ENCODE results near the gene CCDC73. TPM values are rescaled to one million over a fixed set of nuclear protein-coding genes. Genes with fewer than 3 reads are reported as not detected.

Gene CCDC73
- polyA plus RNA-seq, 1 donor (not counting 4 experiments of a cell fraction or from before 2014, with no cell fraction given) = not detected

DNA sequence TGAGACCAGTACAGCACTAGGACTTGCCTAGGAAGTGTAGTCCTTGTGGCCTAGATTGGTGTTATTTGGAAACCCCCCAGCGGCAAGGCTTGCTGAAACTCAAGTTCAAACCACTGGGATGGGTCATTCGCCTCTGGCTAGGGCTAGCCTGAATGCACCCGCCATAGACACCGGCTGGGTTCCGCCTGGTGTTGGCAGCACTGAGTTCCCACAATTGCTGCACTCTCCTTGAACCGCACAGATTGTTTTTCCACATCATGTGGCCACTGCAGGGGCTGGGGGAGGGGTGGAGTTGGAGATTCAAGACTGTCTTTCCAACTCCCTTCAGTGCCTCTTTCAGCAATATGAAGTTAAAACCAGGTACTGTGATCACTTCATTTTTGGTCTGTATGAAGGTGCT lies 43.1 kb downstream of the CCDC73 start:
- no peaks in the 10 kb centered on the region for H3K36me3 ChIP-seq (ENCODE audit: control insufficient read depth in 2 of 2, extremely low read depth in 1 of 2, insufficient read depth in 2 of 2, low read length in 2 of 2)
- no peaks in the 10 kb centered on the region for H3K79me2 ChIP-seq (ENCODE audit: control insufficient read depth, insufficient read depth, low read length)
- dilution Hi-C loops (cut with MboI; ENCODE audit: extremely low pct_ligation_motif_present, low sequenced_read_pairs) = no loop called here
- no peaks in the 10 kb centered on the region for H3K9me3 ChIP-seq (ENCODE audit: control insufficient read depth, low read depth, low read length)
- H3K27ac ChIP-seq (ENCODE audit: control insufficient read depth, insufficient read depth, low read length) = no peak overlapping the region
- no peak overlapping the region for H2AFZ ChIP-seq (ENCODE audit: control insufficient read depth, low read length)
- H3K9ac ChIP-seq (ENCODE audit: control insufficient read depth, extremely low read depth, insufficient read depth, low read length) = no peak overlapping the region
- no peak overlapping the region for H3K4me2 ChIP-seq (ENCODE audit: control insufficient read depth, extremely low read depth, insufficient read depth, low read depth, low read length)
- no peaks in the 10 kb centered on the region for H4K20me1 ChIP-seq (ENCODE audit: control insufficient read depth, extremely low read depth, insufficient read depth, low read length)
- TF ChIP-seq EZH2 (IDR thresholded peaks at IDR 0.05; ENCODE audit: low read length) = no peak
- TF ChIP-seq, protein P1, sequence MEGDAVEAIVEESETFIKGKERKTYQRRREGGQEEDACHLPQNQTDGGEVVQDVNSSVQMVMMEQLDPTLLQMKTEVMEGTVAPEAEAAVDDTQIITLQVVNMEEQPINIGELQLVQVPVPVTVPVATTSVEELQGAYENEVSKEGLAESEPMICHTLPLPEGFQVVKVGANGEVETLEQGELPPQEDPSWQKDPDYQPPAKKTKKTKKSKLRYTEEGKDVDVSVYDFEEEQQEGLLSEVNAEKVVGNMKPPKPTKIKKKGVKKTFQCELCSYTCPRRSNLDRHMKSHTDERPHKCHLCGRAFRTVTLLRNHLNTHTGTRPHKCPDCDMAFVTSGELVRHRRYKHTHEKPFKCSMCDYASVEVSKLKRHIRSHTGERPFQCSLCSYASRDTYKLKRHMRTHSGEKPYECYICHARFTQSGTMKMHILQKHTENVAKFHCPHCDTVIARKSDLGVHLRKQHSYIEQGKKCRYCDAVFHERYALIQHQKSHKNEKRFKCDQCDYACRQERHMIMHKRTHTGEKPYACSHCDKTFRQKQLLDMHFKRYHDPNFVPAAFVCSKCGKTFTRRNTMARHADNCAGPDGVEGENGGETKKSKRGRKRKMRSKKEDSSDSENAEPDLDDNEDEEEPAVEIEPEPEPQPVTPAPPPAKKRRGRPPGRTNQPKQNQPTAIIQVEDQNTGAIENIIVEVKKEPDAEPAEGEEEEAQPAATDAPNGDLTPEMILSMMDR (optimal IDR thresholded peaks at IDR 0.05 in 1 of 3, IDR thresholded peaks at IDR 0.05 in 1 of 3, conservative IDR thresholded peaks at IDR 0.05 in 1 of 3; ENCODE audit: extremely low read depth in 1 of 3, insufficient read depth in 2 of 3, low read length in 3 of 3) = no peak
- H3K27me3 ChIP-seq (ENCODE audit: control insufficient read depth, extremely low read depth, insufficient read depth, low read length) = no peaks in the 10 kb centered on the region
- DNase-seq (ENCODE audit: low read depth, low spot score) = no peak
- no peak for FAIRE-seq
- H3K9me1 ChIP-seq (ENCODE audit: control insufficient read depth, extremely low read depth, insufficient read depth, low read length) = no peaks in the 10 kb centered on the region
- H3K4me3 ChIP-seq (ENCODE audit: control insufficient read depth in 2 of 3, extremely low read depth in 1 of 3, insufficient read depth in 2 of 3, low read depth in 1 of 3, low read length in 3 of 3) = no peak overlapping the region
- no peaks in the 10 kb centered on the region for H3K4me1 ChIP-seq (ENCODE audit: control insufficient read depth, extremely low read depth, insufficient read depth, low read length)

- peaks cover 4% of the 10 kb centered on the region for H3K27me3 ChIP-seq (ENCODE audit: control insufficient read depth, extremely low read depth, insufficient read depth, low read length)
- DNase-seq (ENCODE audit: low read depth, low spot score) (no peak), FAIRE-seq (no peak)
Observed at GRCh38 chr11:32729976-32730375, 64.5 kb downstream of the CCDC73 start.

More at GRCh38 chr11:32729976-32730375, 64.5 kb downstream of the CCDC73 start:
- Histone ChIP-seq H3K79me2 (ENCODE audit: control insufficient read depth, insufficient read depth, low read length) (no peaks in the 10 kb centered on the region), H3K9ac (ENCODE audit: control insufficient read depth, extremely low read depth, insufficient read depth, low read length) (no peak overlapping the region), H3K27ac (ENCODE audit: control insufficient read depth, insufficient read depth, low read length) (no peak overlapping the region), H3K9me3 (ENCODE audit: control insufficient read depth, low read depth, low read length) (no peaks in the 10 kb centered on the region), H3K9me1 (ENCODE audit: control insufficient read depth, extremely low read depth, insufficient read depth, low read length) (no peaks in the 10 kb centered on the region), H2AFZ (ENCODE audit: control insufficient read depth, low read length) (no peak overlapping the region), H3K4me1 (ENCODE audit: control insufficient read depth, extremely low read depth, insufficient read depth, low read length) (no peaks in the 10 kb centered on the region), H3K36me3 (ENCODE audit: control insufficient read depth in 2 of 2, extremely low read depth in 1 of 2, insufficient read depth in 2 of 2, low read length in 2 of 2) (no peaks in the 10 kb centered on the region), H4K20me1 (ENCODE audit: control insufficient read depth, extremely low read depth, insufficient read depth, low read length) (no peaks in the 10 kb centered on the region), H3K4me3 (ENCODE audit: control insufficient read depth in 2 of 3, extremely low read depth in 1 of 3, insufficient read depth in 2 of 3, low read depth in 1 of 3, low read length in 3 of 3) (no peak overlapping the region), H3K4me2 (ENCODE audit: control insufficient read depth, extremely low read depth, insufficient read depth, low read depth, low read length) (no peak overlapping the region)
- no peak for TF ChIP-seq EZH2 (IDR thresholded peaks at IDR 0.05; ENCODE audit: low read length)
- TF ChIP-seq, protein P1 (optimal IDR thresholded peaks at IDR 0.05 in 1 of 3, IDR thresholded peaks at IDR 0.05 in 1 of 3, conservative IDR thresholded peaks at IDR 0.05 in 1 of 3; ENCODE audit: extremely low read depth in 1 of 3, insufficient read depth in 2 of 3, low read length in 3 of 3) = no peak
- dilution Hi-C loops (cut with MboI; ENCODE audit: extremely low pct_ligation_motif_present, low sequenced_read_pairs) = no loop called here
